ENCODE measurements around the gene MAN1C1.
A peak's percentile ranks its signal among the peaks of the same experiment; 100 is the strongest.

Gene MAN1C1

GRCh38 chr1:25758466-25759070 is 142.0 kb downstream of the MAN1C1 start:
- no peak for TF ChIP-seq MYC (IDR thresholded peaks at IDR 0.05; ENCODE audit: low read depth, low read length)
- no peak for TF ChIP-seq CTCF (IDR thresholded peaks at IDR 0.05; ENCODE audit: low read depth, low read length)
- no peak for TF ChIP-seq POLR2A (IDR thresholded peaks at IDR 0.05; ENCODE audit: extremely low read depth, insufficient read length)
- no peak for DNase-seq (ENCODE audit: low read depth)
- H3K4me3 ChIP-seq (ENCODE audit: low read depth, low read length): no peak overlapping the region

- H3K4me3 ChIP-seq (ENCODE audit: low read depth, low read length): no peak overlapping the region
- DNase-seq (ENCODE audit: low read depth): no peak
- no peak for TF ChIP-seq MAX (IDR thresholded peaks at IDR 0.05; ENCODE audit: low read depth, low read length)
- no peak for TF ChIP-seq CTCF (IDR thresholded peaks at IDR 0.05; ENCODE audit: low read depth, low read length)
- no peak for TF ChIP-seq MYC (IDR thresholded peaks at IDR 0.05; ENCODE audit: low read depth, low read length)
- no peak for TF ChIP-seq POLR2A (IDR thresholded peaks at IDR 0.05; ENCODE audit: extremely low read depth, insufficient read length)
These were observed 143.6 kb downstream of the MAN1C1 start for GRCh38 chr1:25760122-25760719.

- no peak overlapping the region for H3K4me3 ChIP-seq (ENCODE audit: low read depth, low read length)
These were observed 144.3 kb downstream of the MAN1C1 start for GRCh38 chr1:25760871-25761270.

GRCh38 chr1:25763493-25763892 is 146.9 kb downstream of the MAN1C1 start:
- TF ChIP-seq MYC (IDR thresholded peaks at IDR 0.05; ENCODE audit: low read depth, low read length) (no peak), CTCF (IDR thresholded peaks at IDR 0.05; ENCODE audit: low read depth, low read length) (no peak), POLR2A (IDR thresholded peaks at IDR 0.05; ENCODE audit: extremely low read depth, insufficient read length) (no peak), MAX (IDR thresholded peaks at IDR 0.05; ENCODE audit: low read depth, low read length) (no peak)
- H3K4me3 ChIP-seq (ENCODE audit: low read depth, low read length): no peak overlapping the region
- no peak for DNase-seq (ENCODE audit: low read depth)

More at GRCh38 chr1:25760871-25761270, 144.3 kb downstream of the MAN1C1 start:
- no peak for TF ChIP-seq MAX (IDR thresholded peaks at IDR 0.05; ENCODE audit: low read depth, low read length)
- no peak for TF ChIP-seq MYC (IDR thresholded peaks at IDR 0.05; ENCODE audit: low read depth, low read length)
- TF ChIP-seq POLR2A (IDR thresholded peaks at IDR 0.05; ENCODE audit: extremely low read depth, insufficient read length): no peak
- no peak for TF ChIP-seq CTCF (IDR thresholded peaks at IDR 0.05; ENCODE audit: low read depth, low read length)
- no peak for DNase-seq (ENCODE audit: low read depth)

- peak; percentile 83 for DNase-seq (ENCODE audit: low read depth)
- H3K4me3 ChIP-seq (ENCODE audit: low read depth, low read length): peak overlapping the region; percentile 6
- TF ChIP-seq CTCF (IDR thresholded peaks at IDR 0.05; ENCODE audit: low read depth, low read length) (no peak), MAX (IDR thresholded peaks at IDR 0.05; ENCODE audit: low read depth, low read length) (no peak), POLR2A (IDR thresholded peaks at IDR 0.05; ENCODE audit: extremely low read depth, insufficient read length) (no peak), MYC (IDR thresholded peaks at IDR 0.05; ENCODE audit: low read depth, low read length) (no peak)
These were observed 148.7 kb downstream of the MAN1C1 start for GRCh38 chr1:25765136-25765922.

Measured in NB4 (cell line).